Activated B cell treated with CpG ODN at 0.5 μM for 24 hours (primary cell): ENCODE results near the gene LANCL1. TPM values are rescaled to one million over a fixed set of nuclear protein-coding genes. Genes with fewer than 3 reads are reported as not detected.
A peak's percentile ranks its signal among the peaks of the same experiment; 100 is the strongest.

Experiments
- ATAC-seq: fragments of 200-7000 bp; cut with Tn5 transposase; one replicate; pipeline ENCODE4 v1.10.0; 2021; ENCODE audit warnings: low read depth, mild to moderate bottlenecking, moderate library complexity
- CTCF ChIA-PET: fragments of 350-600 bp; sonication (Branson Sonifier 250); formaldehyde crosslinking; loops from one replicate; lab custom pipeline; 2021; ENCODE audit warnings: antibody characterized with exemption; lab: Charles Lee
- POLR2A ChIA-PET: fragments of 350-600 bp; sonication (Branson Sonifier 250); formaldehyde crosslinking; loops from one replicate; lab custom pipeline; 2021; ENCODE audit warnings: antibody characterized with exemption; lab: Charles Lee
- DNase-seq: peaks from one replicate; pipeline ENCODE4 v3.0.0; 2022
- H3K27ac Mint-ChIP-seq: one replicate; pipeline ENCODE4 v1.8.0; 2020; ENCODE audit warnings: mixed read lengths
- H3K27me3 Mint-ChIP-seq: one replicate; pipeline ENCODE4 v1.8.0; 2021; ENCODE audit warnings: mixed read lengths
- H3K36me3 Mint-ChIP-seq: one replicate; pipeline ENCODE4 v1.8.0; 2021; ENCODE audit warnings: low read depth, mixed read lengths
- H3K4me1 Mint-ChIP-seq: one replicate; pipeline ENCODE4 v1.8.0; 2021; ENCODE audit warnings: mixed read lengths
- H3K4me3 Mint-ChIP-seq: one replicate; pipeline ENCODE4 v1.8.0; 2020; ENCODE audit warnings: mild to moderate bottlenecking, mixed read lengths
- H3K9me3 Mint-ChIP-seq: one replicate; pipeline ENCODE4 v1.8.0; 2020; ENCODE audit warnings: mixed read lengths
- CTCF ChIP-seq: fragments of 200-600 bp; IDR thresholded peaks from one replicate; pipeline ENCODE4 v1.8.0; 2022; ENCODE audit warnings: antibody characterized with exemption, mild to moderate bottlenecking
- intact Hi-C: fragments of 100-400 bp; cut with micrococcal nuclease; formaldehyde crosslinking; loops from one replicate; pipeline ENCODE4 v1.15.1; 2024
- total RNA-seq: library from RNA; stranded (reverse); gene quantifications from 2 replicates; pipeline ENCODE4 v1.2.3, GENCODE V29; 2022

LANCL1 gene
- total RNA-seq, 1 donor from 2014 or later = 30.8 TPM

- Mint-ChIP-seq H3K36me3 (no peaks in the 10 kb centered on the region), H3K4me3 (no peak overlapping the region), H3K4me1 (peaks cover 8% of the 10 kb centered on the region), H3K27me3 (no peaks in the 10 kb centered on the region), H3K27ac (no peak overlapping the region), H3K9me3 (no peaks in the 10 kb centered on the region)
- DNase-seq (no peak), ATAC-seq (peak; percentile 79)
- TF ChIP-seq CTCF = no peak
- intact Hi-C loops = loop anchor here (2.0 kb wide), 1 partner anchor 20 kb away; the partner anchor contains the start of gene LANCL1
- ChIA-PET POLR2A (interaction anchor here (1.3 kb wide), 1 partner anchor 36 kb away, joined by 4 read pairs; no protein-coding TSS in a partner anchor), CTCF (no interaction called here)
Observed at GRCh38 chr2:210496512-210496911, 20.0 kb upstream of the LANCL1 start.

- POLR2A ChIA-PET = no interaction called here
- ATAC-seq (no peak), DNase-seq (no peak)
- peaks cover 2% of the 10 kb centered on the region for H3K27me3 Mint-ChIP-seq
- H3K4me1 Mint-ChIP-seq = peaks cover 8% of the 10 kb centered on the region
- no peak overlapping the region for H3K27ac Mint-ChIP-seq
- no peak for TF ChIP-seq CTCF
- H3K9me3 Mint-ChIP-seq = no peaks in the 10 kb centered on the region
- CTCF ChIA-PET = interaction anchor here (0.8 kb wide), 1 partner anchor 9 kb away, joined by 3 read pairs; no protein-coding TSS in a partner anchor
- H3K36me3 Mint-ChIP-seq = no peaks in the 10 kb centered on the region
- intact Hi-C loops = no loop called here
- H3K4me3 Mint-ChIP-seq = no peak overlapping the region
Observed at GRCh38 chr2:210493528-210493927, 17.0 kb upstream of the LANCL1 start.

- intact Hi-C loops = no loop called here
- Mint-ChIP-seq H3K4me3 (no peak overlapping the region), H3K9me3 (peaks cover 8% of the 10 kb centered on the region), H3K27me3 (no peaks in the 10 kb centered on the region), H3K36me3 (peaks cover 4% of the 10 kb centered on the region), H3K27ac (no peak overlapping the region), H3K4me1 (peaks cover 17% of the 10 kb centered on the region)
- POLR2A ChIA-PET = no interaction called here
- DNase-seq (no peak), ATAC-seq (no peak)
- no peak for TF ChIP-seq CTCF
- CTCF ChIA-PET = no interaction called here
Observed at GRCh38 chr2:210481601-210482175, 5.1 kb upstream of the LANCL1 start.

GRCh38 chr2:210480764-210481163, 4.2 kb upstream of the LANCL1 start:
- POLR2A ChIA-PET = no interaction called here
- peaks cover 8% of the 10 kb centered on the region for H3K9me3 Mint-ChIP-seq
- peaks cover 7% of the 10 kb centered on the region for H3K36me3 Mint-ChIP-seq
- CTCF ChIA-PET = no interaction called here
- H3K4me1 Mint-ChIP-seq = peaks cover 22% of the 10 kb centered on the region
- no peak for TF ChIP-seq CTCF
- ATAC-seq (no peak), DNase-seq (no peak)
- intact Hi-C loops = no loop called here
- H3K27ac Mint-ChIP-seq = no peak overlapping the region
- no peak overlapping the region for H3K4me3 Mint-ChIP-seq
- no peaks in the 10 kb centered on the region for H3K27me3 Mint-ChIP-seq

- POLR2A ChIA-PET = no interaction called here
- ATAC-seq = no peak
- DNase-seq = no peak
- intact Hi-C loops = no loop called here
- CTCF ChIA-PET = no interaction called here
- Mint-ChIP-seq H3K27ac (no peak overlapping the region), H3K4me3 (no peak overlapping the region), H3K36me3 (peaks cover 7% of the 10 kb centered on the region), H3K4me1 (peaks cover 26% of the 10 kb centered on the region), H3K27me3 (no peaks in the 10 kb centered on the region), H3K9me3 (peaks cover 6% of the 10 kb centered on the region)
- TF ChIP-seq CTCF = no peak
Observed at GRCh38 chr2:210480079-210480478, 3.5 kb upstream of the LANCL1 start.
